HG02884 (cell line): Measurements from ENCODE around the gene CELSR3.

ENCODE experiments used
- ATAC-seq: cut with Tn5 transposase; IDR thresholded peaks from one replicate; pipeline ENCODE4 v1.9.1; 2021; ENCODE audit warnings: mild to moderate bottlenecking, moderate library complexity; ENCODE audit not compliant: unreplicated experiment

Gene CELSR3

GRCh38 chr3:48636149-48636655, 26.5 kb downstream of the CELSR3 start:
- no peak for ATAC-seq

- ATAC-seq = peak; percentile 85
Observed at GRCh38 chr3:48635222-48636021, 27.3 kb downstream of the CELSR3 start, which contains the start of gene SLC26A6. SLC26A6 (minus strand) TSS chr3:48635461; CDS start chr3:48635393, 68 bp downstream.

GRCh38 chr3:48634661-48635221, 27.9 kb downstream of the CELSR3 start:
- ATAC-seq = peak; percentile 19

GRCh38 chr3:48633743-48634142, 28.9 kb downstream of the CELSR3 start:
- ATAC-seq = no peak

- ATAC-seq = no peak
Observed at GRCh38 chr3:48633256-48633655, 29.4 kb downstream of the CELSR3 start.

- no peak for ATAC-seq
Observed at GRCh38 chr3:48631516-48632448, 30.9 kb downstream of the CELSR3 start.

GRCh38 chr3:48630833-48631232, 31.9 kb downstream of the CELSR3 start:
- no peak for ATAC-seq

GRCh38 chr3:48630407-48630806, 32.3 kb downstream of the CELSR3 start:
- ATAC-seq = no peak

GRCh38 chr3:48629894-48630293, 32.8 kb downstream of the CELSR3 start:
- ATAC-seq = no peak

- no peak for ATAC-seq
Observed at GRCh38 chr3:48628277-48629017, 34.2 kb downstream of the CELSR3 start.

- no peak for ATAC-seq
Observed at GRCh38 chr3:48625600-48625999, 37.1 kb downstream of the CELSR3 start.

GRCh38 chr3:48624767-48625166, 37.9 kb downstream of the CELSR3 start:
- no peak for ATAC-seq

- no peak for ATAC-seq
Observed at GRCh38 chr3:48623851-48624547, 38.7 kb downstream of the CELSR3 start.

- ATAC-seq = no peak
Observed at GRCh38 chr3:48621461-48621869, 41.2 kb downstream of the CELSR3 start, which contains the start of gene TMEM89. TMEM89 (minus strand) TSS chr3:48621769; CDS start chr3:48621756, 13 bp downstream.

- ATAC-seq = no peak
Observed at GRCh38 chr3:48619541-48620524, 42.9 kb downstream of the CELSR3 start.

GRCh38 chr3:48617559-48617958, 45.1 kb downstream of the CELSR3 start:
- no peak for ATAC-seq

- ATAC-seq = no peak
Observed at GRCh38 chr3:48614044-48614443, 48.6 kb downstream of the CELSR3 start.

GRCh38 chr3:48612309-48612708, 50.4 kb downstream of the CELSR3 start:
- no peak for ATAC-seq
